Endothelial cell of umbilical vein (primary cell): ENCODE data around the gene CLIC3. TPM values are rescaled to one million over a fixed set of nuclear protein-coding genes. Genes with fewer than 3 reads are reported as not detected.

Experiments
- BruUV-seq: library from RNA; stranded (reverse); fragments of 400-500 nt; replicated peaks from 2 replicates; lab custom pipeline; 2021; lab: Mats Ljungman, UMichigan
- CTCF ChIA-PET: fragments of 300-600, 350-600 bp; sonication (Branson Sonifier 250); formaldehyde crosslinking; loops from one replicate; lab custom pipeline; 2021; ENCODE audit warnings: antibody characterized with exemption, inconsistent platforms; lab: Charles Lee
- POLR2A ChIA-PET: fragments of 300-600, 350-600 bp; sonication (Branson Sonifier 250); formaldehyde crosslinking; loops from one replicate; lab custom pipeline; 2021; ENCODE audit warnings: antibody characterized with exemption, inconsistent platforms; lab: Charles Lee
- DNase-seq: peaks from one replicate; pipeline ENCODE4 v3.0.0-alpha.2; 2011; ENCODE audit warnings: low read depth, low spot score
- FAIRE-seq: peaks from 2 replicates; lab custom pipeline; 2011; peaks lifted over from hg19 to GRCh38; lab: Jason Lieb, UNC
- H2AFZ ChIP-seq: 2 replicates; pipeline ENCODE4 v1.6.0; 2012; ENCODE audit warnings: low read depth, low read length, control low read depth, inconsistent platforms
- H3K27ac ChIP-seq: 2 replicates; pipeline ENCODE4 v1.5.1; 2011; ENCODE audit warnings: low read depth, mild to moderate bottlenecking, control low read depth, low read length, moderate library complexity; ENCODE audit not compliant: insufficient read depth
- H3K27me3 ChIP-seq, 2 experiments: 2 replicates each; pipeline versions ENCODE4 v1.6.0 to v1.6.1; 2011; ENCODE audit warnings: low read length in 2 of 2, mixed read lengths in 1 of 2; ENCODE audit not compliant: control insufficient read depth in 2 of 2, insufficient read depth in 2 of 2
- H3K36me3 ChIP-seq, 2 experiments: 2 replicates in 1 of 2; 3 replicates in 1 of 2; pipeline ENCODE4 v1.5.1; 2011; ENCODE audit warnings: low read length in 2 of 2, mild to moderate bottlenecking in 1 of 2, moderate library complexity in 1 of 2; ENCODE audit not compliant: control insufficient read depth in 2 of 2, insufficient read depth in 2 of 2; ENCODE audit errors: extremely low read depth in 1 of 2
- H3K4me1 ChIP-seq: 3 replicates; pipeline ENCODE4 v1.5.1; 2011; ENCODE audit warnings: mild to moderate bottlenecking, low read length; ENCODE audit not compliant: control insufficient read depth, insufficient read depth; ENCODE audit errors: extremely low read depth
- H3K4me2 ChIP-seq: 2 replicates; pipeline ENCODE4 v1.6.1; 2011; ENCODE audit warnings: low read length, control low read depth, mixed read lengths; ENCODE audit not compliant: insufficient read depth
- H3K4me3 ChIP-seq, 3 experiments: fragments of 200-600 bp in 1 of 3; sonication (generic), shearing (Covaris generic) in 1 of 3; replicated peaks in 1 of 3; 2 replicates each; pipeline ENCODE4 v1.5.1; 2011 to 2016; ENCODE audit warnings: control low read depth in 3 of 3, low read length in 3 of 3, mild to moderate bottlenecking in 2 of 3, inconsistent platforms in 1 of 3, low read depth in 1 of 3, moderate library complexity in 1 of 3; ENCODE audit not compliant: insufficient read depth in 1 of 3
- H3K79me2 ChIP-seq: 2 replicates; pipeline ENCODE4 v1.6.0; 2012; ENCODE audit warnings: low read length, inconsistent platforms; ENCODE audit not compliant: control insufficient read depth, insufficient read depth
- H3K9ac ChIP-seq: replicated peaks from 2 replicates; pipeline ENCODE3; 2011; ENCODE audit warnings: low read length, control low read depth; ENCODE audit not compliant: insufficient read depth; ENCODE audit errors: extremely low read depth
- H3K9me1 ChIP-seq: replicated peaks from 3 replicates; pipeline ENCODE4 v1.6.0; 2011; ENCODE audit warnings: mild to moderate bottlenecking, low read length; ENCODE audit not compliant: control insufficient read depth, insufficient read depth; ENCODE audit errors: extremely low read depth
- H3K9me3 ChIP-seq: replicated peaks from 2 replicates; pipeline ENCODE4 v1.5.1; 2012; ENCODE audit warnings: low read length, inconsistent platforms; ENCODE audit not compliant: control insufficient read depth, insufficient read depth
- H4K20me1 ChIP-seq: replicated peaks from 2 replicates; pipeline ENCODE3; 2011; ENCODE audit warnings: mild to moderate bottlenecking, low read length; ENCODE audit not compliant: control insufficient read depth, insufficient read depth; ENCODE audit errors: extremely low read depth
- CTCF ChIP-seq, 2 donors: IDR thresholded peaks; 1 replicate in 1 of 2; 2 replicates in 1 of 2; pipeline ENCODE4 v1.5.1; 2011; ENCODE audit warnings: low read length in 2 of 2, mild to moderate bottlenecking in 2 of 2, moderate library complexity in 2 of 2, control low read depth in 1 of 2, inconsistent platforms in 1 of 2, low read depth in 1 of 2; ENCODE audit not compliant: insufficient read depth in 1 of 2; ENCODE audit errors: extremely low read depth in 1 of 2
- EZH2 ChIP-seq: IDR thresholded peaks from 2 replicates; pipeline ENCODE4 v1.6.1; 2012; ENCODE audit warnings: borderline replicate concordance, low read depth, mild to moderate bottlenecking, moderate library complexity, low read length, inconsistent platforms; ENCODE audit not compliant: severe bottlenecking
- FOS ChIP-seq: IDR thresholded peaks from 2 replicates; pipeline ENCODE4 v1.6.1; 2011; ENCODE audit warnings: mild to moderate bottlenecking, low read length, moderate library complexity, borderline replicate concordance; ENCODE audit not compliant: insufficient read depth
- GATA2 ChIP-seq: IDR thresholded peaks from 2 replicates; pipeline ENCODE4 v1.7.0; 2011; ENCODE audit warnings: low read depth, mild to moderate bottlenecking, moderate library complexity, mixed read lengths, low read length; ENCODE audit not compliant: insufficient read length, insufficient read depth
- JUN ChIP-seq: IDR thresholded peaks from 2 replicates; pipeline ENCODE4 v1.6.1; 2011; ENCODE audit warnings: borderline replicate concordance, low read depth; ENCODE audit not compliant: insufficient read length, insufficient read depth
- MAX ChIP-seq: IDR thresholded peaks from 2 replicates; pipeline ENCODE4 v1.6.1; 2011; ENCODE audit not compliant: insufficient read depth, insufficient read length
- MYC ChIP-seq: IDR thresholded peaks from one replicate; pipeline ENCODE4 v1.6.1; 2011; ENCODE audit warnings: mild to moderate bottlenecking, low read depth, low read length
- POLR2A ChIP-seq: IDR thresholded peaks from 2 replicates; pipeline ENCODE4 v1.6.1; 2012; ENCODE audit warnings: low read depth, mild to moderate bottlenecking, control low read depth, low read length
- POLR2AphosphoS5 ChIP-seq: IDR thresholded peaks from 2 replicates; pipeline ENCODE4 v1.6.1; 2012; ENCODE audit warnings: low read depth, mild to moderate bottlenecking, control low read depth, low read length, moderate library complexity; ENCODE audit not compliant: insufficient read depth
- dilution Hi-C: fragments of 300-500 bp; cut with MboI; formaldehyde crosslinking; loops from one replicate; pipeline ENCODE4 v1.15.0; 2019; ENCODE audit warnings: low sequenced_read_pairs; ENCODE audit not compliant: extremely low pct_ligation_motif_present
- intact Hi-C: fragments of 100-400 bp; cut with micrococcal nuclease; formaldehyde crosslinking; loops from one replicate; pipeline ENCODE4 v1.10.0; 2022
- polyA plus RNA-seq, 4 experiments: library from polyadenylated mRNA; depleted of rRNA in 3 of 4; stranded (reverse) in 3 of 4; unstranded in 1 of 4; fragments of >200 nt; gene quantifications; 2 replicates each; pipeline versions ENCODE4 v1.2.1 to v1.2.3, GENCODE V29; 2011 to 2012; ENCODE audit warnings: missing spikeins in 1 of 4
- total RNA-seq: library from RNA; stranded (reverse); gene quantifications from 2 replicates; pipeline ENCODE4 v1.2.3, GENCODE V29; 2021

The CLIC3 gene
- total and polyA plus RNA-seq, 2 donors (not counting 3 experiments of a cell fraction or from before 2014, with no cell fraction given), result 2.3 TPM; not detected in 1

GRCh38 chr9:137032858-137033257 is 36.5 kb upstream of the CLIC3 start:
- intact Hi-C loops (no loop called here), dilution Hi-C loops (no loop called here)
- ChIA-PET POLR2A (no interaction called here), CTCF (no interaction called here)
- Histone ChIP-seq H3K27ac (no peak overlapping the region), H3K4me2 (no peak overlapping the region), H3K27me3 (no peaks in the 10 kb centered on the region), H3K9me1 (no peaks in the 10 kb centered on the region), H3K4me1 (peaks cover 8% of the 10 kb centered on the region), H3K9ac (no peak overlapping the region), H2AFZ (no peak overlapping the region), H4K20me1 (no peaks in the 10 kb centered on the region), H3K36me3 (no peaks in the 10 kb centered on the region), H3K9me3 (no peaks in the 10 kb centered on the region), H3K79me2 (no peaks in the 10 kb centered on the region), H3K4me3 (no peak overlapping the region)
- TF ChIP-seq EZH2, result no peak
- no peak for TF ChIP-seq MYC
- no peak for TF ChIP-seq POLR2A
- TF ChIP-seq JUN, result no peak
- no peak for TF ChIP-seq FOS
- no peak for TF ChIP-seq GATA2
- TF ChIP-seq MAX, result no peak
- TF ChIP-seq CTCF (IDR thresholded peaks at IDR 0.05; ENCODE audit: extremely low read depth in 1 of 2, insufficient read depth in 1 of 2, low read depth in 1 of 2, low read length in 2 of 2), result no peak
- TF ChIP-seq POLR2AphosphoS5, result no peak
- BruUV-seq, result no TSS peak
- no peak for FAIRE-seq
- DNase-seq, result no peak
